K562 (cell line): ENCODE results near the gene BPTF. TPM values are rescaled to one million over a fixed set of nuclear protein-coding genes. Genes with fewer than 3 reads are reported as not detected.

Experiments
- ATAC-seq: fragments of 200-7000 bp; cut with Tn5 transposase; 3 replicates; pipeline ENCODE4 v1.9.1; 2020; ENCODE audit warnings: moderate library complexity
- BruUV-seq: library from RNA; stranded (reverse); fragments of 400-500 nt; replicated peaks from 2 replicates; lab custom pipeline; 2021; lab: Mats Ljungman, UMichigan
- CTCF ChIA-PET: fragments of 300-600 bp; formaldehyde crosslinking; extraction: SDS; loops from one replicate; lab custom pipeline; 2021; ENCODE audit warnings: low intra/inter-chr PET ratio; lab: Yijun Ruan, JAX
- POLR2A ChIA-PET: fragments of 300-600, 350-650 bp; sonication (Branson Sonifier 250); formaldehyde crosslinking; extraction: SDS; loops from one replicate; lab custom pipeline; 2021; ENCODE audit warnings: antibody characterized with exemption, inconsistent platforms; lab: Yijun Ruan, JAX
- DNase-seq, 4 experiments: peaks; one replicate each; pipeline versions ENCODE4 v3.0.0 to v3.0.0-alpha.2; 2011 to 2018; ENCODE audit warnings: low spot score in 3 of 4, mixed read lengths in 3 of 4; ENCODE audit errors: extremely low read depth in 1 of 4
- FAIRE-seq: peaks from 2 replicates; lab custom pipeline; 2011; peaks lifted over from hg19 to GRCh38; lab: Jason Lieb, UNC
- H2AFZ ChIP-seq: 2 replicates; pipeline ENCODE4 v1.6.0; 2011; ENCODE audit warnings: low read depth, low read length, control low read depth, inconsistent platforms
- H3K27ac ChIP-seq: fragments of 200-600 bp; 3 replicates; pipeline ENCODE4 v1.8.0; 2011; ENCODE audit warnings: low read depth, mild to moderate bottlenecking, control low read depth, inconsistent platforms, low read length, moderate library complexity, mixed read lengths; ENCODE audit errors: extremely low read depth
- H3K27me3 ChIP-seq, 2 experiments: fragments of 300-600 bp in 1 of 2; 2 replicates in 1 of 2; 3 replicates in 1 of 2; pipeline versions ENCODE4 v1.6.0 to v1.8.0; 2011; ENCODE audit warnings: inconsistent platforms in 2 of 2, low read length in 2 of 2, mild to moderate bottlenecking in 1 of 2, mixed read lengths in 1 of 2, moderate library complexity in 1 of 2; ENCODE audit not compliant: control insufficient read depth in 2 of 2, insufficient read depth in 2 of 2
- H3K36me3 ChIP-seq: fragments of 300-600 bp; 3 replicates; pipeline ENCODE4 v1.8.0; 2011; ENCODE audit warnings: mild to moderate bottlenecking, low read length, inconsistent platforms; ENCODE audit not compliant: control insufficient read depth, insufficient read depth
- H3K4me1 ChIP-seq, 2 experiments: fragments of 200-600 bp in 1 of 2; replicated peaks in 1 of 2; 2 replicates in 1 of 2; 3 replicates in 1 of 2; pipeline versions ENCODE4 v1.5.1 to v1.8.0; 2011; ENCODE audit warnings: inconsistent platforms in 2 of 2, low read length in 2 of 2, mild to moderate bottlenecking in 1 of 2, mixed read lengths in 1 of 2, moderate library complexity in 1 of 2; ENCODE audit not compliant: control insufficient read depth in 2 of 2, insufficient read depth in 2 of 2
- H3K4me2 ChIP-seq: 2 replicates; pipeline ENCODE4 v1.6.1; 2011; ENCODE audit warnings: low read length, control low read depth, inconsistent platforms, mixed read lengths; ENCODE audit not compliant: insufficient read depth
- H3K4me3 ChIP-seq: fragments of 200-600 bp; sonication (generic), shearing (Covaris generic); 2 replicates; pipeline ENCODE4 v1.5.1; 2016; ENCODE audit warnings: control low read depth, inconsistent platforms
- H3K79me2 ChIP-seq: fragments of 200-600 bp; 3 replicates; pipeline ENCODE4 v1.8.0; 2011; ENCODE audit warnings: low read length, inconsistent platforms; ENCODE audit not compliant: control insufficient read depth, insufficient read depth
- H3K9ac ChIP-seq, 2 experiments: 2 replicates each; pipeline versions ENCODE4 v1.6.0 to v1.6.1; 2011; ENCODE audit warnings: low read depth in 2 of 2, low read length in 2 of 2, control low read depth in 1 of 2, inconsistent platforms in 1 of 2, mild to moderate bottlenecking in 1 of 2, mixed read lengths in 1 of 2; ENCODE audit not compliant: insufficient read depth in 1 of 2
- H3K9me1 ChIP-seq: one replicate; pipeline ENCODE4 v1.6.0; 2011; ENCODE audit warnings: inconsistent platforms, mild to moderate bottlenecking, low read length, moderate library complexity; ENCODE audit not compliant: control insufficient read depth, insufficient read depth
- H3K9me3 ChIP-seq: replicated peaks from 2 replicates; pipeline ENCODE4 v1.5.1; 2011; ENCODE audit warnings: low read depth, low read length, inconsistent platforms; ENCODE audit not compliant: control insufficient read depth, insufficient read depth
- H4K20me1 ChIP-seq: replicated peaks from 2 replicates; pipeline ENCODE4 v1.6.1; 2011; ENCODE audit warnings: low read length, inconsistent platforms, mixed read lengths; ENCODE audit not compliant: control insufficient read depth, insufficient read depth
- BCLAF1 ChIP-seq, 2 experiments: fragments of 450-650 bp in 1 of 2; IDR thresholded peaks; 2 replicates each; pipeline ENCODE4 v1.6.1; 2011 to 2017; ENCODE audit warnings: low read depth in 2 of 2, antibody characterized with exemption in 1 of 2, borderline replicate concordance in 1 of 2, low read length in 1 of 2, mild to moderate bottlenecking in 1 of 2, mixed read lengths in 1 of 2; ENCODE audit not compliant: control insufficient read depth in 1 of 2
- CHCHD3 ChIP-seq: fragments of 250-450 bp; sonication (Bioruptor Pico); IDR thresholded peaks from 2 replicates; pipeline ENCODE4 v2.1.2; 2022; ENCODE audit warnings: mild to moderate bottlenecking
- CTCFL ChIP-seq: IDR thresholded peaks from 2 replicates; pipeline ENCODE4 v1.6.1; 2011; ENCODE audit warnings: borderline replicate concordance, low read depth, mild to moderate bottlenecking, moderate library complexity, low read length; ENCODE audit not compliant: insufficient read depth, poor library complexity, severe bottlenecking
- EHMT2 ChIP-seq: fragments of 450-650 bp; IDR thresholded peaks from 2 replicates; pipeline ENCODE4 v1.6.1; 2018; ENCODE audit warnings: antibody characterized with exemption
- MLLT1 ChIP-seq, 2 experiments: fragments of 450-650 bp; IDR thresholded peaks; 2 replicates each; pipeline ENCODE4 v1.6.1; 2016
- PATZ1 ChIP-seq: fragments of 250-450 bp; sonication (Bioruptor Pico); IDR thresholded peaks from 2 replicates; pipeline ENCODE4 v1.5.0; 2020; ENCODE audit warnings: mild to moderate bottlenecking, borderline replicate concordance
- SRF ChIP-seq, 2 experiments: fragments of 250-450, 450-650 bp in 1 of 2; sonication (Bioruptor Pico) in 1 of 2; sonication (generic) in 1 of 2; formaldehyde crosslinking; IDR thresholded peaks; 2 replicates each; pipeline versions ENCODE4 v1.5.0 to v1.5.1; 2020 to 2022; ENCODE audit warnings: mild to moderate bottlenecking in 1 of 2, missing genetic modification reagents in 1 of 2
- SRSF3 ChIP-seq: fragments of 200-400 bp; formaldehyde crosslinking; IDR thresholded peaks from 2 replicates; pipeline ENCODE4 v1.6.1; 2016; ENCODE audit warnings: mild to moderate bottlenecking, low read length, moderate library complexity; ENCODE audit not compliant: insufficient read depth
- ZKSCAN3 ChIP-seq: fragments of 250-450 bp; sonication (Bioruptor Pico); IDR thresholded peaks from 2 replicates; pipeline ENCODE4 v1.4.0; 2020
- ZNF668 ChIP-seq: fragments of 250-450 bp; sonication (Bioruptor Pico); IDR thresholded peaks from 2 replicates; pipeline ENCODE4 v1.8.0; 2022; ENCODE audit warnings: mild to moderate bottlenecking, inconsistent platforms
- WGBS: fragments of 100-300 bp; shearing (Covaris generic); methylation state at CpG from one replicate; pipeline ENCODE4 v1.1.6; 2016; ENCODE audit warnings: low coverage, mixed read lengths; ENCODE audit not compliant: insufficient coverage; ENCODE audit errors: missing lambda C conversion rate; 5-methylcytosine and 5-hydroxymethylcytosine counted together
- in situ Hi-C: fragments of 300-500 bp; cut with MboI; formaldehyde crosslinking; loops from 4 replicates; pipeline ENCODE4 v1.15.0; 2018; ENCODE audit warnings: inconsistent platforms, mixed read lengths
- intact Hi-C: fragments of 100-400 bp; cut with micrococcal nuclease; formaldehyde crosslinking; loops from 2 replicates; pipeline ENCODE4 v1.14.2; 2022
- polyA plus RNA-seq, 8 experiments: library from polyadenylated mRNA; depleted of rRNA in 4 of 8; stranded (reverse) in 5 of 8; unstranded in 3 of 8; fragments of >200 nt; fragmentation: Nextera tagmentation in 2 of 8; fragmentation: Illumina TruSeq in 1 of 8; extraction: Ambion mirVana in 2 of 8; extraction: Trizol in 1 of 8; gene quantifications; 2 replicates each; pipeline versions ENCODE4 v1.2.1 to v1.2.3, GENCODE V29; 2011 to 2014; ENCODE audit warnings: inconsistent platforms in 1 of 8, missing spikeins in 1 of 8
- total RNA-seq, 7 experiments: library from RNA; depleted of rRNA in 6 of 7; stranded (reverse); fragments of >200 nt in 6 of 7; fragmentation: Illumina TruSeq in 2 of 7; extraction: Trizol in 2 of 7; gene quantifications; 2 replicates each; pipeline versions ENCODE4 v1.2.1 to v1.2.3, GENCODE V29; 2011 to 2021; ENCODE audit warnings: low replicate concordance in 1 of 7

BPTF gene
- total and polyA plus RNA-seq, 9 of the 15 experiments (the other 6 are each of a cell fraction or from before 2014, with no cell fraction given): 12.5 to 52.1 (median 26.9) TPM

GRCh38 chr17:67801626-67802175 lies 23.6 kb upstream of the BPTF start (continued):
- TF ChIP-seq CTCFL: peak; percentile 18

- Histone ChIP-seq H3K4me1 (no peaks in the 10 kb centered on the region; a peak in 1 of 5 replicates), H3K79me2 (no peaks in the 10 kb centered on the region), H2AFZ (peak overlapping the region; percentile 17; the same call in 1 of the 2 replicates), H3K9me3 (no peaks in the 10 kb centered on the region), H3K9ac (no peak overlapping the region), H3K27me3 (no peaks in the 10 kb centered on the region), H3K27ac (no peak overlapping the region), H4K20me1 (no peaks in the 10 kb centered on the region), H3K36me3 (no peaks in the 10 kb centered on the region), H3K4me3 (no peak overlapping the region), H3K4me2 (no peak overlapping the region), H3K9me1 (no peaks in the 10 kb centered on the region)
- BruUV-seq: no TSS peak
- no peak for DNase-seq
- ChIA-PET CTCF (no interaction called here), POLR2A (interaction anchor here (0.8 kb wide), 1 partner anchor 14 kb away, joined by 3 read pairs; no protein-coding TSS in a partner anchor)
- in situ Hi-C loops: no loop called here
- intact Hi-C loops: no loop called here
- no peak for FAIRE-seq
- no peak for ATAC-seq
- 25% methylated on average over 1 of the region's 1 CpG for WGBS
- TF ChIP-seq ZKSCAN3 (no peak), ZNF668 (CRISPR knock-in tag) (no peak), MLLT1 (IDR thresholded peaks at IDR 0.05) (no peak), SRSF3 (no peak), CHCHD3 (CRISPR knock-in tag) (no peak), PATZ1 (CRISPR knock-in tag) (no peak), SRF (CRISPR knock-in tag; IDR thresholded peaks at IDR 0.05) (no peak), BCLAF1 (IDR thresholded peaks at IDR 0.05; ENCODE audit: borderline replicate concordance in 1 of 2, control insufficient read depth in 1 of 2, low read depth in 2 of 2, low read length in 1 of 2) (no peak), EHMT2 (no peak)
Measured at GRCh38 chr17:67810464-67810863, 14.8 kb upstream of the BPTF start.
